ENCODE results near the gene CHST12.

DNA sequence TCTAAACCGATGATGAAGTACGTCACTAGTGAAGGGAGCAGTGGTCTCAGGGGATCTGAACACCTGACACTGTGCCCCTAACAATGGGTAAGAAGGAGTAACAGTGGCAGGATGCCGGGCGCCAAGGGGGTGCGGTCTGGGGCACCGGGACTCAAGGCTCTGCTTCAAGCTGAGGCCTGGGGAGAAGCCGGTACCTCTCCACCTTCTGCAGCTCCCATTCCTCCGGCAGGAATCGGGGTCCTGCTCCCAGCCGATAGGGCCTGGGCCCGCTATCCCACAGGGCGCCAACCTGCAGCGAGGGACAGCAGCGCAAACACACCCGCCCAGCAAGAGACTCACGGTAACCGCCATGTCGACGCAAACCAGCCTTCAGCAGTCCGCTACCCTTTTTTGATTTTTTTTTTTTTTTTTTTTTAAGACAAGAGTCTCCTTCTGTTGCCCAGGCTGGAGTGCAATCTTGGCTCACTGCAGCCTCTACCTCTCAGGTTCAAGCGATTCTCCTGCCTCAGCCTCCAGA is 8.8 kb upstream of the CHST12 start:
- TF ChIP-seq, protein P1, sequence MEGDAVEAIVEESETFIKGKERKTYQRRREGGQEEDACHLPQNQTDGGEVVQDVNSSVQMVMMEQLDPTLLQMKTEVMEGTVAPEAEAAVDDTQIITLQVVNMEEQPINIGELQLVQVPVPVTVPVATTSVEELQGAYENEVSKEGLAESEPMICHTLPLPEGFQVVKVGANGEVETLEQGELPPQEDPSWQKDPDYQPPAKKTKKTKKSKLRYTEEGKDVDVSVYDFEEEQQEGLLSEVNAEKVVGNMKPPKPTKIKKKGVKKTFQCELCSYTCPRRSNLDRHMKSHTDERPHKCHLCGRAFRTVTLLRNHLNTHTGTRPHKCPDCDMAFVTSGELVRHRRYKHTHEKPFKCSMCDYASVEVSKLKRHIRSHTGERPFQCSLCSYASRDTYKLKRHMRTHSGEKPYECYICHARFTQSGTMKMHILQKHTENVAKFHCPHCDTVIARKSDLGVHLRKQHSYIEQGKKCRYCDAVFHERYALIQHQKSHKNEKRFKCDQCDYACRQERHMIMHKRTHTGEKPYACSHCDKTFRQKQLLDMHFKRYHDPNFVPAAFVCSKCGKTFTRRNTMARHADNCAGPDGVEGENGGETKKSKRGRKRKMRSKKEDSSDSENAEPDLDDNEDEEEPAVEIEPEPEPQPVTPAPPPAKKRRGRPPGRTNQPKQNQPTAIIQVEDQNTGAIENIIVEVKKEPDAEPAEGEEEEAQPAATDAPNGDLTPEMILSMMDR (IDR thresholded peaks at IDR 0.05) = no peak
- TF ChIP-seq POLR2A (IDR thresholded peaks at IDR 0.05) = no peak
